ENCODE measurements around the gene MED13L. TPM values are rescaled to one million over a fixed set of nuclear protein-coding genes. Genes with fewer than 3 reads are reported as not detected.

The MED13L gene
- total RNA-seq, 6 experiments from 2014 or later, result 29.0 to 52.0 (median 38.1) TPM

DNA sequence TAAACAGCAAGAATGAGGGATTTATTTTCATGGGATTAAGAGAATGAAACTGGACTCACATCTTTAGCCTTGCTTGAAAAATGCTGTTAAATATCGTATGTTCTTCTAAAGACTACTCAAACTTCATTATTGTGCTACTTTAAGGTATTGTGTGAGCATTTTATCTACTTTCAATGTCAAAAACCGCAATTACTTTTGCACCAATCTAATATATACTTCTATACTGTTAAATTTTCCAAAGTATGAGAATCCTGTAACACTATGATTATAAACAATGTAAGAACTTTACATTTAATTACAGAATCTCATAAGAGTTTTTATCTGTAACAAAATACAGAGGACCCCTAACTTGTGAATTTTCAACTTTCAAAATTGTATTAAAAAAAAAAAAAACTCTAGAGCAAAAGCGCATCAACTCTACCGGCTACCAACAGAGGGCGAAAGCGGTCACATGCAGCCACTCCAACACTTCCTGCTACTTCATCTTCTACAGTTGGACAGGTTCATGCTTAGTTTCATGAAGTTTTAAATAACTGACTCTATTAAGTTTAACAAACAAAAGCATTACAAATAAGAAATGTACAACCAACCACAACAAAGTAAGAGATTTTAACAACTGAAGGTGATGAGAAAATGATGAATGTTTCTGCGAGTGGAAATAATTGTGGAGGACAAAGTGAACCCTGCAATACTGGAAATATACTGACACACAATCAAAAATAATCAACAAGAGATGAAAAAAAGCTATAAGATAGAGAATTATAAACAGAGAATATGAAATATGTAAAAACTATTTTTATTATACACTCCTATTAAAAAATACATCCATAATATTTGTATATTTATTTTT lies 210.9 kb downstream of the MED13L start:
- Histone ChIP-seq H3K27ac (no peak overlapping the region), H3K36me3 (no peaks in the 10 kb centered on the region), H3K4me1 (peaks cover 0 to 3% (median 0%) of the 10 kb centered on the region in 4 donors), H3K4me3 (no peak overlapping the region), H3K9me3 (no peaks in the 10 kb centered on the region), H3K27me3 (no peaks in the 10 kb centered on the region)
- ATAC-seq, result peak; percentile 77 to 84 (median 78)
- TF ChIP-seq POLR2A (IDR thresholded peaks at IDR 0.05), result no peak
- TF ChIP-seq, protein P1, sequence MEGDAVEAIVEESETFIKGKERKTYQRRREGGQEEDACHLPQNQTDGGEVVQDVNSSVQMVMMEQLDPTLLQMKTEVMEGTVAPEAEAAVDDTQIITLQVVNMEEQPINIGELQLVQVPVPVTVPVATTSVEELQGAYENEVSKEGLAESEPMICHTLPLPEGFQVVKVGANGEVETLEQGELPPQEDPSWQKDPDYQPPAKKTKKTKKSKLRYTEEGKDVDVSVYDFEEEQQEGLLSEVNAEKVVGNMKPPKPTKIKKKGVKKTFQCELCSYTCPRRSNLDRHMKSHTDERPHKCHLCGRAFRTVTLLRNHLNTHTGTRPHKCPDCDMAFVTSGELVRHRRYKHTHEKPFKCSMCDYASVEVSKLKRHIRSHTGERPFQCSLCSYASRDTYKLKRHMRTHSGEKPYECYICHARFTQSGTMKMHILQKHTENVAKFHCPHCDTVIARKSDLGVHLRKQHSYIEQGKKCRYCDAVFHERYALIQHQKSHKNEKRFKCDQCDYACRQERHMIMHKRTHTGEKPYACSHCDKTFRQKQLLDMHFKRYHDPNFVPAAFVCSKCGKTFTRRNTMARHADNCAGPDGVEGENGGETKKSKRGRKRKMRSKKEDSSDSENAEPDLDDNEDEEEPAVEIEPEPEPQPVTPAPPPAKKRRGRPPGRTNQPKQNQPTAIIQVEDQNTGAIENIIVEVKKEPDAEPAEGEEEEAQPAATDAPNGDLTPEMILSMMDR (IDR thresholded peaks at IDR 0.05), result peak; percentile 61 to 80 (median 68)
- intact Hi-C loops (cut with DNase I), result no loop called here
- WGBS (ENCODE audit: insufficient coverage, low coverage, low lambda C conversion rate, missing lambda C conversion rate), result 62% methylated on average over 7 of the region's 7 CpGs
- DNase-seq, result peak in 2 of 3 donors; percentile 29 to 57

DNA sequence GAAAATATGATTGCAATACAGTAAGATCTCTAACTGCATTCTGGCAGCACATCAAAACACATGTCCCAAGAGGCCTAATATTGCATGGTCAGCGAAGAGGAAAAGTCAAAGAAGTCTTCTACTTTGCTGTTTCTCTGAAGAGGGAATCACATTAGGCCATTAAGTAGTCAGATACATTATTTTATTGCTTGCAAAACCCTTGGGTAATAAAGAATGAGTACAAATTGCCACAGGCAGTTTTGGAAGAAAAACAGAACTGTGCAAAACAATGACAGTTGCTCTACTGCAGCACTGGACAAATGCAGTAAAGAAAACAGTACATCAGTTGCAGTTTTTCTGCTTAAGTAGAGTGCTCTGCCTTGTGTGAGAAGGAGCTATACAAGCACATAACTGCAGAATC lies 211.9 kb downstream of the MED13L start:
- no peaks in the 10 kb centered on the region for H3K9me3 ChIP-seq
- H3K36me3 ChIP-seq, result no peaks in the 10 kb centered on the region
- WGBS (ENCODE audit: insufficient coverage, low coverage, low lambda C conversion rate, missing lambda C conversion rate), result 82% methylated on average over 1 of the region's 1 CpG
- intact Hi-C loops (cut with DNase I), result no loop called here
- TF ChIP-seq, protein P1 (IDR thresholded peaks at IDR 0.05), result no peak
- no peak for TF ChIP-seq POLR2A (IDR thresholded peaks at IDR 0.05)
- ATAC-seq (no peak), DNase-seq (no peak)
- peaks cover 0 to 3% (median 0%) of the 10 kb centered on the region in 4 donors for H3K4me1 ChIP-seq
- H3K27me3 ChIP-seq, result no peaks in the 10 kb centered on the region
- no peak overlapping the region for H3K4me3 ChIP-seq
- no peak overlapping the region for H3K27ac ChIP-seq

- 96% methylated on average over 4 of the region's 4 CpGs for WGBS (ENCODE audit: insufficient coverage, low coverage, low lambda C conversion rate, missing lambda C conversion rate)
- Histone ChIP-seq H3K4me3 (no peak overlapping the region), H3K4me1 (peaks cover 0 to 3% (median 0%) of the 10 kb centered on the region in 4 donors), H3K9me3 (no peaks in the 10 kb centered on the region), H3K27ac (no peak overlapping the region), H3K27me3 (no peaks in the 10 kb centered on the region), H3K36me3 (no peaks in the 10 kb centered on the region)
- DNase-seq (no peak), ATAC-seq (no peak)
- intact Hi-C loops (cut with DNase I), result no loop called here
- TF ChIP-seq POLR2A (IDR thresholded peaks at IDR 0.05), result no peak
- TF ChIP-seq, protein P1 (IDR thresholded peaks at IDR 0.05), result no peak
Measured at GRCh38 chr12:116064493-116064892, 213.0 kb downstream of the MED13L start.

- Histone ChIP-seq H3K4me1 (peaks cover 0 to 3% (median 0%) of the 10 kb centered on the region in 4 donors), H3K36me3 (no peaks in the 10 kb centered on the region), H3K4me3 (no peak overlapping the region), H3K27me3 (no peaks in the 10 kb centered on the region), H3K9me3 (no peaks in the 10 kb centered on the region), H3K27ac (no peak overlapping the region)
- TF ChIP-seq, protein P1 (IDR thresholded peaks at IDR 0.05), result no peak
- no peak for TF ChIP-seq POLR2A (IDR thresholded peaks at IDR 0.05)
- ATAC-seq (no peak), DNase-seq (no peak)
- intact Hi-C loops (cut with DNase I), result no loop called here
- 100% methylated on average over 3 of the region's 4 CpGs for WGBS (ENCODE audit: insufficient coverage, low coverage, low lambda C conversion rate, missing lambda C conversion rate)
Measured at GRCh38 chr12:116062698-116063097, 214.8 kb downstream of the MED13L start.
